Measurements from ENCODE around the gene SOAT2. TPM values are rescaled to one million over a fixed set of nuclear protein-coding genes. Genes with fewer than 3 reads are reported as not detected.
"Not testable (repeated sequence)": the region's sequence is repeated elsewhere in the genome, so short reads cannot be mapped to it uniquely, and the experiment has no call there.

Gene SOAT2
- total and polyA plus RNA-seq, 2 donors (not counting 1 experiment from before 2014, with no cell fraction given) = under 0.01 TPM; not detected in 1

DNA sequence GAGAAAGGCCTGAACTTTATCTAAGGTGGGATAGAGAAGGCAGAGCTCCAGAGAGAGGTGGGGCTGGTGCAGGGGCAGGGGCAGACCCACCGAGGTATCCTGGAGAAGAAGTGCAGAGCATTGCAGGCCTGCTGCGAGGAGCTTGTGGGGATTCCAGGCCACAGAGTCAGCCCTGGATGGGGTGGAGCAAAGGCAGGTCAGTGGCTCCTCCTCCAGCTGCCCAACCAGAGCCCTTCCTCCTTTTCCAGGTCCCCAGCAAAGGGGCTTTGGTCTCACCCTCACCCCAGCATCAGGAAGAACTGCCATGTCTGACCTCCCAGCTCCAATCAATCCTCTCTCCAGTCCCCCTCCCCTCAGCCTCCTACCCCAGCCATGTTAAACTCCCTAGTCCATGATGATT is 57.4 kb downstream of the SOAT2 start:
- Histone ChIP-seq H4K20me1 (ENCODE audit: control insufficient read depth, extremely low read depth, insufficient read depth, low read length) (no peaks in the 10 kb centered on the region), H3K27me3 (ENCODE audit: control insufficient read depth, insufficient read depth, low read length) (no peaks in the 10 kb centered on the region), H3K9me3 (ENCODE audit: control insufficient read depth, insufficient read depth, low read depth, low read length) (no peaks in the 10 kb centered on the region), H3K27ac (ENCODE audit: insufficient read depth, low read length) (no peak overlapping the region), H3K36me3 (ENCODE audit: control insufficient read depth, insufficient read depth, low read length) (no peaks in the 10 kb centered on the region), H2AFZ (ENCODE audit: low read length) (no peak overlapping the region), H3K4me3 (replicated peaks in 1 of 4; ENCODE audit: control extremely low read depth in 1 of 4, insufficient read depth in 1 of 4, low read depth in 3 of 4, low read length in 4 of 4) (no peak overlapping the region), H3K4me1 (ENCODE audit: control insufficient read depth, extremely low read depth, insufficient read depth, low read length) (no peaks in the 10 kb centered on the region), H3K79me2 (ENCODE audit: control insufficient read depth, insufficient read depth, low read length) (no peaks in the 10 kb centered on the region), H3K9ac (ENCODE audit: insufficient read depth, low read length) (no peak overlapping the region), H3K4me2 (ENCODE audit: extremely low read depth, insufficient read depth, low read length) (no peak overlapping the region)
- TF ChIP-seq EZH2 (IDR thresholded peaks at IDR 0.05; ENCODE audit: low read length, missing control alignments) = no peak
- TF ChIP-seq, protein P1, sequence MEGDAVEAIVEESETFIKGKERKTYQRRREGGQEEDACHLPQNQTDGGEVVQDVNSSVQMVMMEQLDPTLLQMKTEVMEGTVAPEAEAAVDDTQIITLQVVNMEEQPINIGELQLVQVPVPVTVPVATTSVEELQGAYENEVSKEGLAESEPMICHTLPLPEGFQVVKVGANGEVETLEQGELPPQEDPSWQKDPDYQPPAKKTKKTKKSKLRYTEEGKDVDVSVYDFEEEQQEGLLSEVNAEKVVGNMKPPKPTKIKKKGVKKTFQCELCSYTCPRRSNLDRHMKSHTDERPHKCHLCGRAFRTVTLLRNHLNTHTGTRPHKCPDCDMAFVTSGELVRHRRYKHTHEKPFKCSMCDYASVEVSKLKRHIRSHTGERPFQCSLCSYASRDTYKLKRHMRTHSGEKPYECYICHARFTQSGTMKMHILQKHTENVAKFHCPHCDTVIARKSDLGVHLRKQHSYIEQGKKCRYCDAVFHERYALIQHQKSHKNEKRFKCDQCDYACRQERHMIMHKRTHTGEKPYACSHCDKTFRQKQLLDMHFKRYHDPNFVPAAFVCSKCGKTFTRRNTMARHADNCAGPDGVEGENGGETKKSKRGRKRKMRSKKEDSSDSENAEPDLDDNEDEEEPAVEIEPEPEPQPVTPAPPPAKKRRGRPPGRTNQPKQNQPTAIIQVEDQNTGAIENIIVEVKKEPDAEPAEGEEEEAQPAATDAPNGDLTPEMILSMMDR (conservative IDR thresholded peaks at IDR 0.05 in 1 of 2, IDR thresholded peaks at IDR 0.05 in 1 of 2; ENCODE audit: low read depth in 1 of 2, low read length in 2 of 2) = no peak
- no peak for DNase-seq (ENCODE audit: low read depth in 2 of 2)

DNA sequence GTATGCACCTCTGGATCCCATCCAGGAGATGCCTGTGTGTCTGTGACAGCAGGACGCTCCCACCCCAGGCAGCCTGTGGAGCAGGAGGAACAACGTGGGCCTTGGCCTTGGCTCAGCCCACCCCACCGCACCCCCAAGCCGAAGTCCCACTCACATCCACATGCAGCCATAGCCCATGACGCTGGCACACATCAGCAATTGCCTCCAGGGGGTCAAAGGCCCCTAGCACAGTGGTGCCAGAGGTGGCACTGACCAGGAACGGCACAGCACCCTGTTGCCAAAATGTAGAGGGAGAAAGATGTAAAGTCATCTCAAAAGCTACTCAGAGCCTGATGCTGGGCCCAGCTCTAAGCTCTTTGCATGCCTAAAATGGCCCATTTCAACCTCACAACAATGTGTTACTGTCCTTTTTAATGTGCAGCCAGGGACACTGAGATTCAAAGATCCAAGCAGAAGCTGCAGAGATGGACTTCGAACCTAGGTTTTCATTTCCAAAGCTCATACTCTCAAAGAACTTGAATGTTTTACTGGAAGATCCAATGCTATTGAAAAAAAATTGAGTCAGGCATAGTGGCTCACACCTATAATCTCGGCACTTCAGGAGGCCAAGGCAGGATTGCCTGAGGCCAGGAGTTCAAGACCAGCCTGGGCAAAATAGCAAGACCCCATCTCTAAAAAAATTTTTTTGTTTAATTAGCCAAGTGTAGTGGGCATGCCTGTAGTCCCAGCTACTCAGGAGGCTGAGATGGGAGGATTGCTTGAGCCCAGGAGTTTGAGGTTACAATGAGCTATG is 58.0 kb downstream of the SOAT2 start:
- H3K79me2 ChIP-seq (ENCODE audit: control insufficient read depth, insufficient read depth, low read length) = no peaks in the 10 kb centered on the region
- H3K9ac ChIP-seq (ENCODE audit: insufficient read depth, low read length) = no peak overlapping the region
- H3K36me3 ChIP-seq (ENCODE audit: control insufficient read depth, insufficient read depth, low read length) = no peaks in the 10 kb centered on the region
- no peaks in the 10 kb centered on the region for H4K20me1 ChIP-seq (ENCODE audit: control insufficient read depth, extremely low read depth, insufficient read depth, low read length)
- H3K4me2 ChIP-seq (ENCODE audit: extremely low read depth, insufficient read depth, low read length) = no peak overlapping the region
- H3K4me3 ChIP-seq (replicated peaks in 1 of 4; ENCODE audit: control extremely low read depth in 1 of 4, insufficient read depth in 1 of 4, low read depth in 3 of 4, low read length in 4 of 4) = no peak overlapping the region
- no peak for DNase-seq (ENCODE audit: low read depth in 2 of 2)
- no peak for TF ChIP-seq EZH2 (IDR thresholded peaks at IDR 0.05; ENCODE audit: low read length, missing control alignments)
- TF ChIP-seq, protein P1 (conservative IDR thresholded peaks at IDR 0.05 in 1 of 2, IDR thresholded peaks at IDR 0.05 in 1 of 2; ENCODE audit: low read depth in 1 of 2, low read length in 2 of 2) = no peak
- H3K4me1 ChIP-seq (ENCODE audit: control insufficient read depth, extremely low read depth, insufficient read depth, low read length) = no peaks in the 10 kb centered on the region
- no peaks in the 10 kb centered on the region for H3K27me3 ChIP-seq (ENCODE audit: control insufficient read depth, insufficient read depth, low read length)
- H3K27ac ChIP-seq (ENCODE audit: insufficient read depth, low read length) = no peak overlapping the region
- no peaks in the 10 kb centered on the region for H3K9me3 ChIP-seq (ENCODE audit: control insufficient read depth, insufficient read depth, low read depth, low read length)
- no peak overlapping the region for H2AFZ ChIP-seq (ENCODE audit: low read length)

DNA sequence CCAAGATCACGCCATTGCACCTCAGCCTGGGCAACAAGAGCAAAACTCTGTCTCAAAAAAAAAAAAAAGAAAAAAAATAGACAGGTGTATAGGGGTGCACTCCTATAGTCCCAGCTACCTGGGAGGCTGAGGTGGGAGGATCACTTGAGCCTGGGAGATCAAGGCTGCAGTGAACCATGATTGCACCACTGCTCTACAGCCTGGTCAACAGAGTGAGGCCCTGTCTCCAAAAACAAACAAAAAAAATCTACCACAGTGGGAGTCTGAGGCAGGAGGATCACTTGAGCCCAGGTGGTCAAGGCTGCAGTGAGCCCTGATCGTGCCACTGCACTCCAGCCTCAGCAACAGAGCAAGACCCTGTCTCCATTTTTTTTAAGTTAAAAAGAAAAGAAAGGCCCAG is 59.7 kb downstream of the SOAT2 start:
- H3K36me3 ChIP-seq (ENCODE audit: control insufficient read depth, insufficient read depth, low read length); H3K79me2 ChIP-seq (ENCODE audit: control insufficient read depth, insufficient read depth, low read length); H2AFZ ChIP-seq (ENCODE audit: low read length); H4K20me1 ChIP-seq (ENCODE audit: control insufficient read depth, extremely low read depth, insufficient read depth, low read length); DNase-seq (ENCODE audit: low read depth in 2 of 2); H3K4me2 ChIP-seq (ENCODE audit: extremely low read depth, insufficient read depth, low read length); H3K27me3 ChIP-seq (ENCODE audit: control insufficient read depth, insufficient read depth, low read length); H3K4me3 ChIP-seq (replicated peaks in 1 of 4; ENCODE audit: control extremely low read depth in 1 of 4, insufficient read depth in 1 of 4, low read depth in 3 of 4, low read length in 4 of 4); H3K9ac ChIP-seq (ENCODE audit: insufficient read depth, low read length); H3K4me1 ChIP-seq (ENCODE audit: control insufficient read depth, extremely low read depth, insufficient read depth, low read length); H3K9me3 ChIP-seq (ENCODE audit: control insufficient read depth, insufficient read depth, low read depth, low read length); H3K27ac ChIP-seq (ENCODE audit: insufficient read depth, low read length): not testable (repeated sequence)
